Stimulated activated CD4-positive, alpha-beta T cell treated with anti-CD3 and anti-CD28 coated beads, Interleukin-12 subunit alpha, Interleukin-12 subunit beta, amount 100 ng/mL, for 24 hours (primary cell): ENCODE results near the gene BLTP3A.
"Not testable (repeated sequence)": the region's sequence is repeated elsewhere in the genome, so short reads cannot be mapped to it uniquely, and the experiment has no call there.

Experiments
- DNase-seq, 2 experiments: peaks; one replicate each; pipeline ENCODE4 v3.0.0-alpha.2; 2020; ENCODE audit warnings: low read depth in 2 of 2

BLTP3A gene

DNA sequence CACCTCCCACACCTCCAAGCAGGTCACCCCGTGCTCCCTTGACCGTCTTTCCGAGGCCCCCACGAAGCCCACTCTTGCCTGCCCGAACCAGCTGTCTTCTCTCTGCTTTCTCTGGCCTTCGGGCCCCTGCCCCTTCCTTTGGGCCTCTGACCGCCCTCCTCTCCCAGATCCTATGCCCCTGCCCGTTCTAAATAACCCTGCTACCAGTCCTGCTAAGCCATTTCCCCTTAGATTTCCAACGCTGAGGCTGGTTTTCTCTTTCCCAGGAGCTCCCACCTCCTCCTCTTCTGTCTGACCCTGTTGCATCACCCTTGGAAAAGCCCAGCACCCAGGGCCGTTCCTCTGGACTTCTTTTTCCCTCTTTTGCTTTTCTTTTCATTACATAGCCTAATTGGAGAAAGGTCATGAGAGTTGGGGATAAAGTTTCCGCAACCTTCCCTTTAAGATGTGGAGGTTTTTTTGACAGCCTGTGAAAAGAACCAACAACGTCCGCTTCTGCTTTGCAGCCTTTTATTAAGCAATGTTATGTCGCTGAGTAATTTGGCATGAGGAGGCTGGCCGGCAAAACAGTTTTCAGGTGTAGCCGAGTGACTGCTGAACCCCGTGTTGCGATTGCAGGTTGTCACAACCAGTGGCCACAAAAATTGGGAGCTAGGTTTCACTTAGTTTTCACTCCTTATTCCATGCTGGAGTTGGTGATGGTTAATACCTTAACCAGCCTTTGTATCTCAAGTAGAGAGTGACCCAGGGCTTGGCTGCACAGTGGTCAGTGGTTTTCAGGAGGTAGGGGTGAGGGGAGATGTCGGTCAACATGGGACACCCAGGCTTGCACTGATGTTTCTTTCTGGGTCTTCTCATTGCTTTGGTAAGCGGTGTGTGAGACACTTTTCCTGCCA is 970 bp downstream of the BLTP3A start:
- no peak for DNase-seq

DNA sequence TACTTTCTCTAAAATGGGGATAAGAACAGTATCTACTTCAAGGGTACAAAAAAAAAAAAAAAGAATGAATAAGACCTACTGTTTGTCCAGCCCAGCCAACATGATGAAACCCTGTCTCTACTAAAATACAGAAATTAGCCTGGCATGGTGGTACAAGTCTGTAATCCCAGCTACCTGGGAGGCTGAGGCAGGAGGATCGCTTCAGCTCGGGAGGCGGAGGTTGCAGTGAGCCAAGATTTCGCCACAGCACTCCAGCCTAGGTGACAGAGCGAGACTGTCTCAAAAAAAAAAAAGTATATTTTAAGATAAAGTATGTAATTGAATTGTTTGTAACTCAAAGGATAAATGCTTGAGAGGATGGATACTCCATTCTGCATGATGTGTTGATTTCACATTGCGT is 2.0 kb downstream of the BLTP3A start:
- no peak for DNase-seq

DNA sequence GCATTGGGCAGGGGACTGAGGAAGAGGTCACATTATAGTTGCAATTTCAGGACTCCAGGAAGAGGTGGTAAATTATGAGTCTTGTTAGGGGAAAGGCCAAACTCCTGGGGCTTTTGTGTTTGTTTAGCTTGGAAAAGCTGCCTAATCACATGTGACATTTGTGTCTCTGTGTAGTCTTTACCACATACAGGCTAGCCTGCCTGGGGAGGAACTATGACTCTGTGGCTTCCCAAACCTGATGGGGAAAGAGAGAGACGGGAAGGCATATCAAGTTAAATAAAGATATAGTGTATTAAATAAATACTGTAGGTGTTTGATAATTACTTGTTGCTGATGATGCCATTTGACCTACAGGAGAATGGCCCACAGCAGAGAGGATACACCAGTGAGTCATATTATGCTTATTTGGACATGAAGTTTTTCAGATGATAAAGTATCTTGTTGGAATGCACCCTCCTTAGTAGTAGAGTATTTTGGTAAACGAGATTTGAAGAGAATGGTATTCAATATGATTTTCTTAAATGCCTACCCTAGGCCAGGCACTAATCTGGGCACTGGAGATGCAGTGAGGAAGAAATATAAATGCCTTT is 4.0 kb downstream of the BLTP3A start:
- no peak for DNase-seq

DNA sequence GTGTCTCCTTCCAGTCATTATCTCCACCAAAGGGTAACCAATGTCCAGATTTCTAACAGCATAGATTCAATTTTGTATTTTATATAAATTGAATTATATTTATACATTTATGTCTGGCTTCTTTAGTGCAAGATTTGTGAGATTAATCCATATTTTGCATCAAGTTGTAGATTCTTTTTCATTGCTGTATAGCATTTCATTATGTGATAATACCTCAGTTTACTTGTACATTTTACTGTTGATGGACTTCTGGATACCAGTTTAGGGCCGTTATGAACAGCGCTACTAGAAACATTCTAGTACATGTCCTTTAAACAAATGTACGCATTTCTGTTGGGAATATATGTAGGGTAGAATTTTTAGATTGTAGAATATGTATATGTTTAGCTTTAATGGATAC is 6.2 kb downstream of the BLTP3A start:
- no peak for DNase-seq

DNA sequence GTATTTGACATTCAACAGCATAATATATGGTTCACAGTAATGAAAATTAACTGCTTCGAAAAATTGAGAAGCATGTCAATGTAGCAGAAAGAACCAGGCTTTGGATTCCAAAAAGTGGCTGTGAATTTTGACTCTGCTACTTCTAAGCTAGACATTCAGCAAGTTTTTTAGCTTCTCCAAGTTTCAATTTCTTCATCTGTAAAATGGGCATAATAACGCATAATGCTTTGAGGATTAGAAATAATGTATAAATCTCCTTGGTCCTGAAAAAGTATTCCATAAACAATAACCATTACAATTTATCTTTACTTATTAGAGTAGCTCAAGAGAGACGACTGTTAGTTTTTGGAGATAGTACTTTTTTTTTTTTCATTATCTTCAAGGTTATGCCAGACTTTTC is 7.7 kb downstream of the BLTP3A start:
- no peak for DNase-seq

DNA sequence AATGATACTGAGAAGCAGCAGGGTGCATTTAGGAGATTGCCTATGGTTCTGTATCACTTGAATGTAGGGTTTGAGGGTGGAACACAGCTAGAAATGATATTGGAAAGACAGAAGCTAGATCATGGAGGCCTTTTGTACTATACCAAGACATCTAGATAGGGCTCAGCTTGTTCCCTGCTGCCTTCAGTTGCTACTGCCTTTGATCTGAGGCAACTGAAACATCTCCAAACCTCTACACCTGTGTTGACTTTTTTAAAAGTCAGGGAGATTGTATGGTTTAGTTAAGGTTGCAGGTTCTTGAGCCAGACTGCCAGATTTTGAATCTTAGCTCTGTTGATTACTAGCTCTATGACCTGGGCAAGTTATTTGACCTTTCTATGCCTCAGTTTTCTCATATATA is 12.7 kb downstream of the BLTP3A start:
- DNase-seq = no peak

DNA sequence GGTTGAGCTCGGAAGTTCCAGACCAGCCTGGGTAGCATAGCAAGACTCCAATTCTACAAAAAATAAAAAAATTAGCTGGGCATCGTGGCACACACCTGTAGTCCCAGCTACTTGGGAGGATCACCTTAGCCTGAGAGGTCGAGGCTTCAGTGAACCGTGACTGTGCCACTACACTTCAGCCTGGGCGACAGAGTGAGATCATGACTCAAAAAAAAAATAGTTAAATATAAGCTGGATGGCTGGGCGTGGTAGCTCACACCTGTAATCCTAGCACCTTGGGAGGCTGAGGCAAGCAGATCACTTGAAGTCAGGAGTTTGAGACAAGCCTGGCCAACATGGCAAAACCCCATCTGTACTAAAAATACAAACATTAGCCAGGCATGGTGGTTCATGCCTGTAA is 13.2 kb downstream of the BLTP3A start:
- DNase-seq = not testable (repeated sequence)

DNA sequence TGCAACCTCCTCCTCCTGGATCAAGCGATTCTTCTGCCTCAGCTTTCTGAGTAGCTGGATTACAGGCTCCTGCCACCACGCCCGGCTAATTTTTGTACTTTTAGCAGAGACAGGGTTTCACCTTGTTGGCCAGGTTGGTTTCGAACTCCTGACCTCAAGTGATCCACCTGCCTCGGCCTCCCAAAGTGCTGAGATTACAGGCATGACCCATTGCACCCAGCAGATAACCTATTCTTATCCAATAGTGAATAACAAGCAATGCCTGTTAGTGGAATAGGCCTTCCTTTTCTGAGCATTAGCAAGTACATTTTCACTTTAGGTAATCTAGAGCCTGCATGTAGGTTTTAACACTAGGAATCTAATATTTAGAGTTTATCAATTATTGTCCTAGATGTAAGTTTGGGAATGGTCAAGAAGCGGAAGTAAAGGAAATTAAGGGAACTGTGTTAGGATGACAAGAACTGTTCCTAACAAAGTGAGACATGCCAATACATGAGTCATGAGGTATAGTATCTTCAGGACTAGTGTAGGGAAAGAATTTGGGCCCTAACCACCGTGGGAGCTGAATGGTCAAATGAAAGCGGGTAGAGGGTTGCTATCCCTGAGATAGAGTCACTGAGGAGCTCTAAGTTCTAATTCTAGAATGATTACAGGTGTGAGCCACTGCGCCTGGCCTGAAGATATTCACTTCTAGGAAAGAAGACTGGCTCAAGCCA is 15.0 kb downstream of the BLTP3A start:
- no peak for DNase-seq

DNA sequence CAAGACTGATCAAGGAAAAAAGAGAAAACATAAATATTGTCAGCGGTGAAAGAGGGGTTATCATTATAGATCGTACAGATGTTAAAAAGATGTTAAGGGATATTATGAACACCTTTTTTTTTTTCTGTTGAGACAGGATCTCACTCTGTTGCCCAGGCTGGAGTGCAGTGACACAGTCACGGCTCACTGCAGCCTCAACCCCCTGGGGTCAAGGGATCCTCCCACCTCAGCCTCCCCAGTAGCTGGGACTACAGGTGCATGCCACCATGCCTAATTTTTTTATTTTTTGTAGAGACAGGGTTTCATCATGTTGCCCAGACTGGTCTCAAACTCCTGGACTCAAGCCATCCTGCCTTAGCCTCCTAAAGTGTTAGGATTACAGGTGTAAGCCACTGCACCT is 16.6 kb downstream of the BLTP3A start:
- DNase-seq = not testable (repeated sequence)

DNA sequence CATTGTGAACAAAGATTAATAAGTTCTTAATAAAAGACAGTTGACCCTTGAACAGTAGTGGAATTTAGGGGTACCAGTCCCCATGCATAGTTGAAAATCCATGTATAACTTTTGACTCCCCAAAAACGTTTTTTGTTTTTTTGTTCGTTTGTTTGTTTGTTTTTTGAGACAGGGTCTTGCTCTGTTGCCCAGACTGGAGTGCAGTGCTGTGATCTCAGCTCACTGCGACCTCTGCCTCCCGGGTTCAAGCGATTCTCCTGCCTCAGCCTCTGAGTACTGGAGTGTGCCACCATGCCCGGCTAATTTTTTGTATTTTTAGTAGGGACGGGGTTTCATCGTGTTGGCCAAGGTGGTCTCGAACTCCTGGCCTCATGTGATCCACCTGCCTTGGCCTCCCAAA is 17.5 kb downstream of the BLTP3A start:
- DNase-seq = not testable (repeated sequence)

DNA sequence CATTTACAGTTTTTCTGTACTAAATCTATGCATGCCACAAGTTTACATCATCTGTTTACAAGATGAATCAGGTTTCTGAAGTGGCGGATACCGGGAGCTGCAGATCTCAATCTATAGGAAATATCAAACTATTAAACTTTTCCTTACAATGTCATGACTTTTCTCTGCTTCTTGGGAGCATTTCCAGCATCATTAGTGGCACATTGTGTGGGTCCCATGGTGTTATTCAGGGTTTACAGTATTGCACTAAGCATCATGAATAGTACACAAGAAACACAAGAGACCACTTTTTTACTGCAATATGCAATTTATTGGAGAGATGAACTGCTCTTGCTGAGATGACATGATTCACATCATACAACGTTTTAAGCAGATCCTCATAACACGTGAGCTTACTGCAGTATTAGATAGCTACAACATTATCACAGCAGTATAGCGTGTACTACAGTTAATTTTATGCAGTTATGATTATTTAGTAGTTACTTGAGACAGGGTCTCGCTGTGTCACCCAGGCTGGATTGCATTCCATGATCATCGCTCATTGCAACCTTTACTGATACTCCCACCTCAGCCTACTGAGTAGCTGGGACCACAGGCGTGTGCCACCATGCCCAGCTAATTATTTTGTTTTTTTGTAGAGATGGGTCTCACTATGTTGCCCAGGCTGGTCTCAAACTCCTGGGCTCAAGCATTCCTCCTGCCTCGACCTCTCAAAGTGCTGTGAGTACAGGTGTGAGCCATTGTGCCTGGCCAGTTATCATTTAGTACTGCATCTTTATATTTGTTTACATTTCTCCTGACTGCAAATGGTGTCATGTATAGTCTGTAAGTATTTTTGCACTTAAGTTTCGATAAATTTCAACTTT is 18.4 kb downstream of the BLTP3A start:
- no peak for DNase-seq

DNA sequence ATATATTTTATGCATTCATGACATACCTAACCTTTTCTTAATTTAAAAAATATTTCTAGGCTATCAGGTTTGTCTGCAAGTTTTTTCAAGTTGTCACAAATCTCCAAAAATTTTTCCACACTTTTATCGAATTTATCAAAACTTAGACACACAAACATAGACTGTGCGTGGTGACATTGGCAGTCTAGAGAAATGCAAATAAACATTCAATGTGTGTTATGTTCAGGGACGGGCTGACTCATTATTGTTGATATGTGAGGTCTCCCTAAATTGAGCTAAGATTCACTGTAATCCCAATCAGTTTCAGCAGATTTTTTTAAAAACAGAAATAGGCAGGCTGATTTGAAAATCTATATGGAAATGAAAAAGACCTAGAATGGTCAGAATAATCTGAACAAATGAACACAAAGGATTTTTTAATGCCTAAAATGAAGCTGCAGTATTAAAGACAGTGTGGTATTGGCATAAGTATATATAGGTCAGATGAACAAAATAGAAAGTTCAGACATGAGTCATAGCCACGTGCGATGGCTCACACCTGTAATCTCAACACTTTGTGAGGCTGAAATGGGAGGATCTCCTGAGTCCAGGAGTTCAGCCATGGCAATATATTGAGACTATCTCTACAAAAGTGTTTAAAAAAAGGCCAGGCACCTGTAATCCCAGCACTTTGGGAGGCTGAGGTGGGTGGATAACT is 19.2 kb downstream of the BLTP3A start:
- no peak for DNase-seq

DNA sequence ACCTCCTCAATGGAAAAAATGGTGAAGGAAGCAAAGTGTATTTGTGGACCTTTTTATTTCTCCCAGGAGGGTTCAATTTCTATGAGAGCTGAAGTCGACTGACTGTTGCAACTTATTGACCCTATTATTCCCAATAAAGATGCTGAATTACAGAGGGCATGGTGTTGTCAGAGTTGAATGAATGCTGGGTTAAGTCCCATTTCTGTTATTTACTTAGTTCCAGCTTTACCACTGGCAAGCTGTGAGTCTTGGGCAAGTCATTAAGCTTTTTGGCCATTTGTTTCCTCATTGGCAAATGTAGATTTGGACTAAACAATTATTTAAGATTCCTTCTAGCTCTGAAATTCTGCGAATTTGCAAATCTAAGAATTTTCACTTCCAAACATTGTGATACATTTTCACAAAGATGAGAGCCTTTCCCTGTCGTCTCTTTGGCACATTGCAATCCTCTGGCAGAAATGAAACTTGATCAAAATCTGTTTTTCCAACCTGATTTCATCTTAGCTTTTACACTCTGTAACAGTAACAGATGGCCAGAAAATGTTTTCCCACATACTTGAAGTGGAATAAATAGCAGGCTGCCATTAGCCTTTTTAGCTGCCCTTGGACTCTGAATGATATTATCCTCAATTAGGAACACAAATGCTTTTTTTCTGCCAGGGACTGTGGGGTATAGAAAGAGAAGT is 21.3 kb downstream of the BLTP3A start:
- DNase-seq = no peak

DNA sequence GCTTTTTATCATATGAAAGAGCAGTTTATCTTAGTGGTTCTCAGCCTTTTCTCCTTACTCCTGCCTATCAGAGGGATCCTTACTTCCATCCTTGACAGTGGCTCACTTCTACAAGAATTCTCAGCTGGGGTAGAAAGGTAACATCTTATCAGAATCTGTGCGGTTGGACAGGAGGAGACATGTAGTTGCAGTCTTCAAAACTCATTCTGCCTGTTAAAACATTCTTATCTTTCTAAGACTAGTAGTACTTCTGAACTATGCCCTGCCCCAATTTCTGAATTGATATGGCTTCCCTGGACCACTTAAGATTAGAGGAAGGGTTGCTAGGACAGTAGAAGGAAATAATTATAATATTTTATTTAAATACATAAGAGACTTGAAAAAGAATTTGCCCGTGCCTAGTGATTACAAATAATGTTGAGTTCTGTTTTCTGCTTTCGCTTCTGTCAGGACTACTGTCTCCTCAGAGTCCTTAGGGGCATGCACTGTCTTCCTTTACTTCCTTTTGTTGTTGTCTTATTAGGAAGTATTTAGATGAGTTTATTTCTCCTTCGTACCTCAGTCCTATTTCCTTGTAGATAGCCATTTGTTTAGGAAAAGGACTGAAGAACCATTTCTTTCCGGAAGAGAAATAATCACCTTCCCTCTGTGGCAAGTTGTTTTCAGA is 24.9 kb downstream of the BLTP3A start:
- DNase-seq = no peak

DNA sequence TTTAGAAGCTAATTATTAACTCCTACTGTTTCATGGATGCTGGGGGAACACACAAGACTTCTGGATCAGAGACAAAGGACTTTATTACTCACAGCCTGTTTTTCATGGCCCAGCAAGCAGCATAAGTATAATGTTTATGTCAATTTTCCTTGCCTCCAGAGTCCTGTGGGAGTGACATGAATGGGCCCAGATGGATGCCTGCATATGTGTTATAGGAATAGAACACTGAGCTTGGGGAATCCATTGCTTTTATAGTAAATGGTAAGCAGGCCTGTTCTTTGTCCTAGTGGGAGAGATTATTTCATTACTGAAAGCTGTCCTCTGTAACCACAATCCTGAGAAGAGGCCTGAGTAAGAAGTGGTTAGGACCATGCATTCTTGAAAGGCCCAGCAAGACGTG is 25.6 kb downstream of the BLTP3A start:
- DNase-seq = no peak

DNA sequence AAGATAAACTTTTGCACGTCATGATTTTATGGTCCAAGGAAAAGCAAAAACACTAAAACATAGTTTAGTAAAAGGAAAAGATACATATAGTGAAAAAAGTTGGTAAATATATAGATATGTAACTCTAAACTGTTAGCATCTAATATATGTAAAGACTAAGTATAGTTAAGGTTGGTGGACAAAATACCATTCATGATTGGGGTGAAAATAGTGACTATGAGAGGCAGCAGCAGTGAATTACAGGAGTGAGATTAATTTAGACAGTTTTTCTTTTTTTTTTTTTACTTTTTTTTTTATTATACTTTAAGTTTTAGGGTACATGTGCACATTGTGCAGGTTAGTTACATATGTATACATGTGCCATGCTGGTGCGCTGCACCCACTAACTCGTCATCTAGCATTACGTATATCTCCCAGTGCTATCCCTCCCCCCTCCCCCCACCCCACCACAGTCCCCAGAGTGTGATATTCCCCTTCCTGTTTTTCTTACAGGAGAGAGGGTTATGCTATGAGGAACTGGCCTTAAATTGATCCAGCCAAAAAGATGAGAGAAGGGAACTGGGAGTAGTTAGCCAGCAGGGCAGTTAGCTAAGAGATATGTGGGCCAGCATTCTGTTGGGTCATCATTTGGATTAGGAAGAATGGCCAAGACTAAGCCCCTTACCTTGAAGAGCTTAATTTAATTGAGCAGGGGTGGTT is 27.1 kb downstream of the BLTP3A start:
- DNase-seq = not testable (repeated sequence)

DNA sequence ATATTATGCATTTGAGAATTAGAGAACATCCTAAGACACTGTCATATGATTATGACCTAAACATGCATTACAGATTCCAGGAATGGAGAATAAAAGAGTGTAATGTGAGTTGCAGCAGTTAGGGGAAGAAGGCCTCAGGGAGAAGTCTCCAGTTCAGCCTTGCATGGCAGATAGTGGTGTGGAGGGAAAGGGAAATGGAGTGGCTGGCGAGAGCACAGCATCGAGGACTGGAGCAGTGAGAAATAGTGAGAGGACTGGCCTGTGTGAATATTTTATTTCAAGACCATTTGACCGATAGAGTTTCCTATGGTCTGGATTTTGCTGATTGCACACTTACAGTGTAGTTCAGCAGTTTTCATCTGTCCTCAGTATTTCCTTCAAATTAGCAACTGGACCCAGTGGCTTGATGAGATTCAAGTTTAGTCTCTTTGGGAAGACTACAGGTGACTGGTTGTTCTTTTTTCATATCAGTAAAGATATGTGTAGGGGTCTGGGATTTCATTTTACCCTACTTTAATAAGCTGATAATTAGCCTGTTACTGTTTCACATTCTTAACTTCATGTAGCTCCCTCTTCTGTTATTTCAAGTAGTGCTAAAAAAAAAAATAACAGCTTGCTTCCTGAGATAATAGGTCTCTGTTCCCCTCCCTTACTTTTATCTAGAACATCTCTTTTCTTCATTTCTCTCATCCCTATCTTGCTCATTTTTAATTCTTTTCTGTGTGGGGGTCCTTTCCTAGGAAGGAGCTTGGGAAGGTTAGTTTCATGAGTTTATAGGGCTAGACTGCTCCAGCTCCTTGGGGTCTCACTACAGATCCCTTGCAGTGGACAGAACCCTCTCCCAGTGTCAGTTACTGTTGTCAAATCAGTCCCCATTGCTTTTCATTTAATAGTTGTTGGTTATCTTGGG is 27.9 kb downstream of the BLTP3A start:
- DNase-seq = no peak

DNA sequence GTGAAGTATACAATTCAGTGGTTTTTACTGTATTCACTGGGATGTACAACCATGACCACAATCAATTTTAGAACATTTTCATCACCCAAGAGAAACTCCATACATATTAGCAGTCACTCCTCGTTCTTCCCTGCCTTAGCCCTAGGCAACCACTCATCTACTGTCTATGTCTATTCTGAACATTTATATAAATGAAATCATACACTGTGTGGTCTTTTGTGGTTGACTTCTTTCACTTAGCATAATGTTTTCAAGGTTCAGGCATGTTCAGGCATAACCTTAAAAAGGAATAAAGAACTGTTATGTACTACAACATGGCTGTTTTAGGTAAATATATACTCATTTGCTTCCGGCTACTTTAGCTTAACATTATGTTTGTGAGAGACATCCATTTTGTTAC is 37.3 kb downstream of the BLTP3A start:
- no peak for DNase-seq
